A673 (cell line): Measurements from ENCODE around the gene TMEM114. TPM values are rescaled to one million over a fixed set of nuclear protein-coding genes. Genes with fewer than 3 reads are reported as not detected.

Experiments
- Bru-seq: library from RNA; stranded (reverse); fragments of 400-500 nt; gene quantifications from one replicate; lab custom pipeline; 2021; lab: Mats Ljungman, UMichigan
- BruChase-seq, 2 experiments: library from RNA; stranded (reverse); fragments of 400-500 nt; gene quantifications; one replicate each; lab custom pipeline; 2021; lab: Mats Ljungman, UMichigan
- BruUV-seq: library from RNA; stranded (reverse); fragments of 400-500 nt; replicated peaks from 2 replicates; lab custom pipeline; 2021; lab: Mats Ljungman, UMichigan
- CTCF ChIA-PET: fragments of 300-600 bp; sonication (Branson Sonifier 250); formaldehyde crosslinking; loops from one replicate; lab custom pipeline; 2022; ENCODE audit warnings: antibody characterized with exemption; lab: Charles Lee
- POLR2A ChIA-PET: fragments of 300-600 bp; sonication (Branson Sonifier 250); formaldehyde crosslinking; loops from one replicate; lab custom pipeline; 2022; ENCODE audit warnings: antibody characterized with exemption; ENCODE audit not compliant: low non-redundant PET; lab: Charles Lee
- DNase-seq: peaks from one replicate; pipeline ENCODE4 v3.0.0-alpha.2; 2015; ENCODE audit warnings: low spot score
- H3K27ac ChIP-seq: fragments of 200-600 bp; sonication (generic); 2 replicates; pipeline ENCODE4 v1.5.1; 2016; ENCODE audit warnings: mixed run types, low read depth, mild to moderate bottlenecking, mixed read lengths, antibody characterized with exemption, low read length; ENCODE audit not compliant: poor library complexity, severe bottlenecking
- H3K27me3 ChIP-seq: fragments of 200-600 bp; sonication (generic); replicated peaks from 2 replicates; pipeline ENCODE4 v1.6.1; 2017; ENCODE audit warnings: mixed run types, low read depth, mild to moderate bottlenecking, mixed read lengths, antibody characterized with exemption, low read length; ENCODE audit not compliant: insufficient read depth, poor library complexity
- H3K36me3 ChIP-seq: fragments of 200-600 bp; sonication (generic); 2 replicates; pipeline ENCODE4 v1.6.1; 2016; ENCODE audit warnings: mixed run types, mild to moderate bottlenecking, mixed read lengths, antibody characterized with exemption, low read length; ENCODE audit not compliant: insufficient read depth, poor library complexity, severe bottlenecking
- H3K4me1 ChIP-seq: fragments of 200-600 bp; sonication (generic); 2 replicates; pipeline ENCODE4 v1.6.1; 2017; ENCODE audit warnings: mixed run types, mild to moderate bottlenecking, mixed read lengths, antibody characterized with exemption, low read length; ENCODE audit not compliant: insufficient read depth, poor library complexity, severe bottlenecking
- H3K4me3 ChIP-seq: fragments of 200-600 bp; sonication (generic); 2 replicates; pipeline ENCODE4 v1.5.1; 2016; ENCODE audit warnings: low read depth, mixed run types, mild to moderate bottlenecking, mixed read lengths, low read length; ENCODE audit not compliant: poor library complexity, severe bottlenecking
- H3K9me3 ChIP-seq: fragments of 200-600 bp; sonication (generic); 2 replicates; pipeline ENCODE4 v1.6.1; 2016; ENCODE audit warnings: mixed run types, low read depth, mild to moderate bottlenecking, mixed read lengths, antibody characterized with exemption, low read length; ENCODE audit not compliant: poor library complexity, severe bottlenecking
- EZH2 ChIP-seq: fragments of 200-600 bp; sonication (generic); IDR thresholded peaks from 2 replicates; pipeline ENCODE4 v1.6.1; 2017; ENCODE audit warnings: borderline replicate concordance, low read depth, mild to moderate bottlenecking, mixed read lengths, antibody characterized with exemption, low read length; ENCODE audit not compliant: poor library complexity, severe bottlenecking
- intact Hi-C: fragments of 100-400 bp; cut with micrococcal nuclease; formaldehyde crosslinking; loops from one replicate; pipeline ENCODE4 v1.10.0; 2022; ENCODE audit not compliant: unreplicated experiment
- long read RNA-seq: library from polyadenylated mRNA; stranded (forward); transcript quantifications from one replicate; pipeline ENCODE4 v2.0.0, GENCODE V29; 2022
- total RNA-seq: library from RNA; stranded (reverse); gene quantifications from 2 replicates; pipeline ENCODE4 v1.2.3, GENCODE V29; 2021
- TF ChIP-seq, protein P1 (sequence below): fragments of 300-800, 200-600 bp; sonication (generic); conservative IDR thresholded peaks from 2 replicates; pipeline ENCODE4 v1.5.1; 2017; ENCODE audit warnings: low read depth, mild to moderate bottlenecking, antibody characterized with exemption, low read length, moderate library complexity, mixed read lengths

The TMEM114 gene
- total RNA-seq (0.86 and 1.8 TPM in 2 replicates), Bru-seq, nascent RNA (percentile 37 among the genes with signal in this experiment), BruChase-seq, experiment 1, labeled RNA remaining after a 2-hour chase (percentile 30 among the genes with signal in this experiment), BruChase-seq, experiment 2, labeled RNA remaining after a 6-hour chase (percentile 33 among the genes with signal in this experiment)
- long read RNA-seq, partial matches to known transcripts, result 0 of 20 reads
- long read RNA-seq, other reads (novel, unspliced or antisense), result 20 of 20 reads

DNA sequence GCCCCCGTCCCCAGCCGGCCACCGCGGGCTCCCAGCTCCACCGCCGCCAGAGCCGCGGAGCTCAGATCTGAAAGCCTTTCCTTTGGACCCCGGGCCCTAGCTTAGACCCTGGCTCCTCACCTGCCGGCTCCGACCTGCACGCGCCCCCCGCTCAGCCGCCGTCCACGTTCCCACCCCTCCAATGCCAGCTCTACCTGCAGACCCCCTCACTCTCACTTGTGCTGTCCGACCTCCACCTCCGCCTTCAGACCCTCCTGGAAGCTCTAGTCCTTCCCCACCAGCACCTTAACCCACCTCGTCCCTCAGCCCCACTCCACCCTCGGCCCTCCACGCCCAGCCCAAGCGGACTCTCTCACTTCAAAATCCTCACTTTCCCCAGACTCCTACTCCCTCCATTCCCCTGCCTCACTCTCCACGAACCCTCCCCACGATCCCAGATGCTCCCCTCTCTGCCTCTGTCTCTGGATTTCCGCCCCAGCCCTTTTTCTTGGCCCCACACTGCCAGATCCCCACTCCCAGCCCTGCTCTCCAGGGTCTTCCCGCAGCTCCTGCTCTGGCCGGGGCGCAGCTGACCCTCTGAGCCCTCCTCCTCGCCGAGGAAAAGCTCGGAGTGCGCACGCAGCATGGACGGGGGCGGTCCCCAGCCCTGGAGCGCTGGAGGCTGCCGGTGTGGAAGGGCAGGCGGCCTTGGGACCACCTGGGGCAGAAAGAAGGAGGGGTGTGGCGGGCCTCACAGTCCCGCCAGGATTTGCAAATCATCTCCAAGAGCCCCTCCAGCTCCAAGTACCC lies at the start of gene TMEM114:
Gene TMEM114 (minus strand): TSS at position 612 of the 789 bp plus-strand sequence. CDS start 673 bp downstream, outside the sequence.
- no TSS peak for BruUV-seq
- peak; percentile 3 for DNase-seq
- Histone ChIP-seq H3K9me3 (peaks cover 18% of the 10 kb centered on the region), H3K4me1 (peaks cover 3% of the 10 kb centered on the region), H3K27me3 (no peaks in the 10 kb centered on the region), H3K36me3 (peaks cover 84% of the 10 kb centered on the region), H3K4me3 (no peak within 1 kb of the TSS), H3K27ac (no peak within 1 kb of the TSS)
- TF ChIP-seq EZH2, result no peak
- TF ChIP-seq, protein P1, sequence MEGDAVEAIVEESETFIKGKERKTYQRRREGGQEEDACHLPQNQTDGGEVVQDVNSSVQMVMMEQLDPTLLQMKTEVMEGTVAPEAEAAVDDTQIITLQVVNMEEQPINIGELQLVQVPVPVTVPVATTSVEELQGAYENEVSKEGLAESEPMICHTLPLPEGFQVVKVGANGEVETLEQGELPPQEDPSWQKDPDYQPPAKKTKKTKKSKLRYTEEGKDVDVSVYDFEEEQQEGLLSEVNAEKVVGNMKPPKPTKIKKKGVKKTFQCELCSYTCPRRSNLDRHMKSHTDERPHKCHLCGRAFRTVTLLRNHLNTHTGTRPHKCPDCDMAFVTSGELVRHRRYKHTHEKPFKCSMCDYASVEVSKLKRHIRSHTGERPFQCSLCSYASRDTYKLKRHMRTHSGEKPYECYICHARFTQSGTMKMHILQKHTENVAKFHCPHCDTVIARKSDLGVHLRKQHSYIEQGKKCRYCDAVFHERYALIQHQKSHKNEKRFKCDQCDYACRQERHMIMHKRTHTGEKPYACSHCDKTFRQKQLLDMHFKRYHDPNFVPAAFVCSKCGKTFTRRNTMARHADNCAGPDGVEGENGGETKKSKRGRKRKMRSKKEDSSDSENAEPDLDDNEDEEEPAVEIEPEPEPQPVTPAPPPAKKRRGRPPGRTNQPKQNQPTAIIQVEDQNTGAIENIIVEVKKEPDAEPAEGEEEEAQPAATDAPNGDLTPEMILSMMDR, result no peak
- CTCF ChIA-PET, result no interaction called here
- intact Hi-C loops, result no loop called here
- POLR2A ChIA-PET, result interaction anchor here (0.7 kb wide), 1 partner anchor 13 kb away, joined by 3 read pairs; no protein-coding TSS in a partner anchor

DNA sequence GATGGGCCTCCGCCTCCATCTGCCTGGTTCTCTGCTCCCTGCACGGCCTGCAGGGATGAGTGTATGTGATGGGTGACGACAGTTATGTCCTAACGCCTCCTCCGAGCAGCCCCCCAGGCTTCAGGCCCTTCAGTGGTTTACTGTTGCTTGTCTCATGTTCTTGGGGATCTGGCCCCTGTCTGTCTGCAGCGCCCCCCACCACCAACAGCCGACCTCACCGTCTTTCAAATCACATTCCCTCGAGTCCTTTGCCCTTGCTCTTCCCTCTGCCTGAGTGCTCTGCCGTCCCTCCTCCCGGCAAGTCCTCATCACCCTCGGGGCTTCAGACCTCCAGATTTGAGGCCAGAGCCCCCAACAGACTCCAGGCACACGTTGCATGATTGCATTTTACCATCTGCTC lies 49.4 kb upstream of the TMEM114 start:
- TF ChIP-seq EZH2, result no peak
- TF ChIP-seq, protein P1, result no peak
- Histone ChIP-seq H3K4me1 (peaks cover 5% of the 10 kb centered on the region), H3K9me3 (no peaks in the 10 kb centered on the region), H3K36me3 (peaks cover 89% of the 10 kb centered on the region), H3K27ac (no peak overlapping the region), H3K27me3 (no peaks in the 10 kb centered on the region), H3K4me3 (no peak overlapping the region)
- DNase-seq, result no peak
- POLR2A ChIA-PET, result no interaction called here
- intact Hi-C loops, result loop anchor here (5.0 kb wide), 1 partner anchor 62 kb away; no protein-coding TSS in a partner anchor
- no TSS peak for BruUV-seq
- CTCF ChIA-PET, result no interaction called here

DNA sequence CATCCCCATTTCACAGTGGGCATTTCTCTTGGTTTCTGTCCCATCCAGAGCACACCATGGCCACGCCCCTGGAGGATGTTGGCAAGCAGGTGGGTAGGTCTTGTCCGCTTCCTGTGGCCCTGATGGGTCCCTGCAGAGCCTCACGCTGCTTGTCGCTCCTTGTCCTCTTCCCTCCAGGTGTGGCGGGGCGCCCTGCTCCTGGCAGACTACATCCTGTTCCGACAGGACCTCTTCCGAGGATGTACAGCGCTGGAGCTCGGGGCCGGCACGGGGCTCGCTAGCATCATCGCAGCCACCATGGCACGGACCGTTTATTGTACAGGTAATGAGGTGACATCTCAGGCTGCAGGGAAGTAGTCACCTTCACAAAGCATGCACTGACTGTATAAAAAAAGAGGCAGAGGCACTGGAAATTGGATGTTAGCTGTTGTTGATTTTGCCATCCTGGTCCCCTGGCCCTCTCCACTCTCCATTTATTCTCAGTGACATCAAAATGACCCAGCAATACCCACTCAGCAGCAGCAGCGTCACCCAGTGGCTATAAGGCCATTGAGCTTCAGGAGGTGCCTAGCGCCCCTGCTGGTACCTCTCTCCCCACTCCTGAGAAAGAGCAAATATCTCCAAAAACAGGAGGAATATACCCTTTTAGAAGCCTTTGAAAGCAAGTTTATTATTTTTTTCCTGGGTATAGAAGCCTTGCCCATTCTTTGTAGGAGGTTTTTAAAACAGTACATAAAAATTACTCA lies 44.9 kb upstream of the TMEM114 start:
- H3K27me3 ChIP-seq, result no peaks in the 10 kb centered on the region
- intact Hi-C loops, result loop anchor here (5.0 kb wide), 1 partner anchor 58 kb away; no protein-coding TSS in a partner anchor
- POLR2A ChIA-PET, result no interaction called here
- no peak for TF ChIP-seq EZH2
- TF ChIP-seq, protein P1, result peak; percentile 94
- no peak overlapping the region for H3K4me3 ChIP-seq
- CTCF ChIA-PET, result interaction anchor here (0.7 to 1.2 kb wide), 2 partner anchors 62 to 592 kb away, joined by 3 to 4 read pairs; no protein-coding TSS in a partner anchor
- no TSS peak for BruUV-seq
- peaks cover 10% of the 10 kb centered on the region for H3K4me1 ChIP-seq
- peak overlapping the region; percentile 47 for H3K27ac ChIP-seq
- no peaks in the 10 kb centered on the region for H3K9me3 ChIP-seq
- DNase-seq, result peak; percentile 75
- H3K36me3 ChIP-seq, result peaks cover 94% of the 10 kb centered on the region
